T-helper 1 cell (primary cell): ENCODE measurements around the gene TEKTIP1.
"Not testable (repeated sequence)": the region's sequence is repeated elsewhere in the genome, so short reads cannot be mapped to it uniquely, and the experiment has no call there.

Experiments used
- DNase-seq, 5 donors: peaks; one replicate each; pipeline ENCODE4 v3.0.0-alpha.2; 2012 to 2020

TEKTIP1 gene

DNA sequence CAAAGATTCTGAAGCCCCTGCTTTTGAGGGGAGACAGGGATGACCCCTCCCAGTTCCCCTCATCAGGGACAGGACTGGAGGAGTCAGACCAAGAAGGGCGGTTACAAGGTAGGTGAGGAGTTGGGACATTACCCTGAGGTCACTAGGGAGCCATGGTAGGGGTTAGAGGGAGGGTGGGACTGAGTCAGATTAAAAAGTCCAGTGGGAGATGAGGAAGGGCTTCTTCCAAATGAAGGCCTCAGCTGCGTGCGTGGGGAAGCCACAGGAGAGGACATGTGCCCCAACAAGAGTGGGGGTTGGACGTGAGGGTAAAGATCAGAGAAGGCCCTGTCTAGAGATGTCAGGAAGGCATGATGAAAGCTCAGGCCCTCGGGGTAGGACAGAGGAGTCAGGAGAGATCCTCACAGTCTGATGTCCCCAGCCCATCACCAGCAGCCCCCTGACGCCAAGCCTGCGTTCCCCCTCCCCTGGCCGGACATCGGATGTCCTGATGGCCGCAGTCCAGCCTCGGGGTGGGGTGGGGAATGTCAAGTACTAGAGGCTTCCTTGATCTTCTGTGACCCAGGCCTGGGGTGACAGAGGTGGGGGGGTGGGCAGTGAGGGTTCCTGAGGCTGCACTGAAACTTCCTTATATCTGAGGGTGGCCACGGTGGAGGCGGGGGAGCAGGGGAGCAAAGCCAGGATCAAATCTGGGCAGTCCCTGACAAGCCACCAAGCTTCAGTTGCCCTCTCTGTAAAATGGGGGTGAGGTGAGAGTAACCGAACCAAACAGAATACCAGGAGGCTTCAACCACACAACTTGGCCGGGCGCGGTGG, 24.9 kb downstream of the TEKTIP1 start:
- DNase-seq, result no peak

DNA sequence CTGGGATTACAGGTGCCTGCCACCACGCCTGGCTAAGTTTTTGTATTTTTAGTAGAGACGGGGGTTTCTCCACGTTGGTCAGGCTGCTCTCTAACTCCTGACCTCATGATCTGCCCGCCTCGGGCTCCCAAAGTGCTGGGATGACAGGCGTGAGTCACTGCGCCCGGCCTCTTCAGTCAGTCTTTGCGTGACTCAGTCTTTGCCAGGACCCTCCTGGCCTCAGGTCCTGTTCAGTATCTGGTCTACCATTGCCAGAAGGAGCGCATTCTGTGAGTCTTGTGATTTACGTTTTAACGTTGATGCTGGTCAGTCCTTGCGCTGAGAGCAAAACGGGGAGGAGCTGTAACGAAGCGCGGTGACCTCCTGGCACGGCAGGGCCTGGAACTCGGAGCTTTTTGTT, 26.2 kb downstream of the TEKTIP1 start:
- DNase-seq, result no peak

DNA sequence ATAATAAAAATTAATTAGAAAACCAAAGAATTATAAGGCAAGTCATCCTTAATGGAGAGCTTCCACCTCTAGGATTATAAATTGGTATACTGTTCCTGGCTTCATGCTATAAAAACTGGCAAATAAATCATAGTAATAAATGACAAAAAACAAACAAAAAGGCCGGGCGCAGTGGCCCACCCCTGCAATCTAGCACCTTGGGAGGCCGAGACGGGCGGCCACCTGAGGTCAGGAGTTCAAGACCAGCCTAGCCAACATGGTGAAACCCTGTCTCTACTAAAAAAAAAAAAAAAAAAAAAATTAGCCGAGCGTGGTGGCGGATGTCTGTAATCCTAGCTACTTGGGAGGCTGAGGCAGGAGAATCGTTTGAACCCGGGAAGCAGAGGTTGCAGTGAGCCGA, 31.1 kb downstream of the TEKTIP1 start:
- DNase-seq, result not testable (repeated sequence)

DNA sequence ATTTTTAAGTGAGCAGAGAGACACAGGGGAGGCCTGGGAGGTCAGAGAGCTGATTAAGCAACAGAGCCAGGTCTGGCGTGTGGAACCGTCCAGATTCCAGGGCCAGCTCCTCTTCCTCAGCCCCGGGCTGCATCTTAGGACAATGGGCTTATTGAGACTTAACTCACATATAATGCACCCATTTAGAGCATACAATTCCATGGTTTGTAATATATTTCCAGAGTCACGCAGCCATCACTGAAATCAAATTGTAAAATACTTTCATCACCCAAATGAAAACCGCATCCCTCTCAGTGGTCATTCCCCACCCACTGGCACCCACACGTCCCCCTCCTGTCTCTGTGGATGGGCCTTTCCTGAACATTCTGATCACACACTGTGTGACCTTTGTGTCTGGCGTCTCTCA, 31.6 kb downstream of the TEKTIP1 start:
- no peak for DNase-seq

DNA sequence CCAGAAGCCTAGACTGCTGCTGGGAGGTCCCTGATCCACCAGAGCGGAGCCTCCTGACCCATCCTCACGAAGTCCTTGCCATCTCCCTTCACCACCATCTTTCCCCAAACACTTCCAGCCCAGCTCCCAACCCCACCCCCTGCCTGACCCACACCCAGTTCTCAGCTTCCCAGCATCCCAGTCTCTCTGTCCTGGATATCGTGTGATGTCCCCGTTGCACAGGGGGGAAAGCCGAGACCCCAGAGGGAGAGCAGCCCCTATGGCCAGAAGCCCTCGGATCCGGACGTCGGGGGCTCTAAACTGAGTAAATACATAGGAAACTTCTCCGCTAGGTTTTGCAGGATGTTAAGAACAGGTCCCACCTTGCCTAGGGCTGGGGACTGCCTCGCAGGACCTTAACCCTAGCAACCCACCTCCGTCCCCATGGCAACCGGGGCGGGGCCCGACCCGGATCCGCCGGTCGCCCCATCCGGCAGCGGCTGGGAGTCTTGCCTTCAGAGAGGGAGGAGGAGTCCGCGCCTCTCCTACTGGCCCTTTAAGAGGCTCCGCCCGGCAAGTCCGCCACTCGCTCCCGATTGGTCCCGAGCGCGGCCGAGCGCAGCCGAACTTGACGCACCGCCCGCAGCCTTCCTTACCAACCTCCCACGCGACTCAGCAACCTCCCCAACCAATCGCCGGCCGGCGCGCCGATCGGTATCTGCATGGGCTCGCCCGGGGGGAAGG, 33.3 kb downstream of the TEKTIP1 start:
- DNase-seq, result peak; percentile 99 to 100 (median 99)

DNA sequence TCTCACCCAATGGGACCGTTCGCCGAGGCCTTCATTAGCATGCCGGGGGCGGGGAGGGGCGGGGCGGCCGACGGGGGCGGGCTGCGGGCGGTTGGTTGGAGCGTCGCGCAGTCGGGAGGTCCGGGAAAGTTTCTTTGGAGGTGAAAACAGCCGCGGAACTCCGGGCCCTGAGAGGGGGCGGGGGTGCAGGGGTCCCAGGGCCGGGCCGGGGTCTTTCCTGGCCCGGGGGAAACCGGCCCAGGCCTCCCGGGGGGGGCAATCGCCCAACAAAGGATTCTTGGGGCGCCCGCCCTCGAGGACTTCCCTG, 33.8 kb downstream of the TEKTIP1 start, which contains the start of gene HMG20B:
Gene HMG20B, plus strand, starts transcription at position 90 of the 307 bp plus-strand sequence. CDS start 366 bp downstream, outside the sequence.
- DNase-seq, result no peak

DNA sequence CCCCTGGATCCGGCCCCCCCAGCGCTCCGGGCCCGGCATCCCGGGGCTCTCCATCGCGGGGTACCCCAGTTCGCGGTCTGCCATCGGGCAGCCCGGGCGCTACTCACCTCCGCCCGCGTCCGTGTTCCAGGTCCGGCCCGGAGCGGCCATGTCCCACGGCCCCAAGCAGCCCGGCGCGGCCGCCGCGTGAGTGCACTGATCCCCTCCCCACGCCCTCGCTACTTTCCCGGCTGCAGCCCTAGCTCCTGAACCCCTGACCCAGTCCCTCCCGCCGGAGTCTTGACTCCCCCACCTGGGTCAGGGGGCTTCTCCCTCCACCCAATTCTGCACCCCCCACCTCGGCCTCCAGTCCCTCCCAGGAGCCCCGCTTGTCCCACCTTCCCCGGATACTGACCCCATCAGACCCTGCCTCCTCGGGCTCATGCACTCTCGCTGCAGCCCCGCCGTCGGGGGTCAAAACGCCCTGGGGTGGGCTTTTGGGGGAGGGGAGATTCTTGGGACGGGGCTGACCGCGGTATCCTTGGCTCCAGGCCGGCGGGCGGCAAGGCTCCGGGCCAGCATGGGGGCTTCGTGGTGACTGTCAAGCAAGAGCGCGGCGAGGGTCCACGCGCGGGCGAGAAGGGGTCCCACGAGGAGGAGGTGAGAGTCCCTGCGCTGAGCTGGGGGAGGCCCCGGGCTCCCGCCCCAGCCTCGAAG, 34.3 kb downstream of the TEKTIP1 start:
- peak in 1 of 5 donors; percentile 33 for DNase-seq

DNA sequence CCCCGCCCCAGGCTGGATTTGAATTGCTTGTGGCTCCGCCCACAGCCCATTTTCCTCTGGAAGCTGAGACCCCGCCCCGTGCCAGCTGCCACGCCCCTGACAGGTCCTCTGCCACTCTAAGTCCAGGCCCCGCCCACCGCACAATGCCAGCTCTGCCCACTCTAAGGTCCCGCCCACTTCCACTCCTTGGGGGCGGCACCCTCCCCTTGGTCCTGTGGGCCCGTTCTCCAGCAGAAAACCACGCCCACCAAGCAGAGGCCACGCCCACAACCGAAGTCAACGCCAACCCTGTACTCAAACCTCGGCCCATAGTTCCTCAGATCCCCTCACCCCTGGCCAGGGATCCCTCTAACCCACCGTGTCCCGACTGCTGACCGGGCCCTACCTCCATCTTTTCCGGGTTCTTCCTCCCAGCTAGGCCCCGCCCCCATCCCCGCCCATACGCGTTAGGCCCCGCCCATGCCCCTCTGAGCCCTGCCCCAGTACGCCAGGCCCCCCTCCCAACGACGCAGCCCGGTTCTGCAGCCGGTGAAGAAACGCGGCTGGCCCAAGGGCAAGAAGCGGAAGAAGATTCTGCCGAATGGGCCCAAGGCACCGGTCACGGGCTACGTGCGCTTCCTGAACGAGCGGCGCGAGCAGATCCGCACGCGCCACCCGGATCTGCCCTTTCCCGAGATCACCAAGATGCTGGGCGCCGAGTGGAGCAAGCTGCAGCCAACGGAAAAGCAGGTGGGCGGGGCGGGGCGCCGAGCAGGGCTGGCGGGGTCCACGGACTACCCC, 35.1 kb downstream of the TEKTIP1 start:
- peak; percentile 67 to 92 (median 76) for DNase-seq

DNA sequence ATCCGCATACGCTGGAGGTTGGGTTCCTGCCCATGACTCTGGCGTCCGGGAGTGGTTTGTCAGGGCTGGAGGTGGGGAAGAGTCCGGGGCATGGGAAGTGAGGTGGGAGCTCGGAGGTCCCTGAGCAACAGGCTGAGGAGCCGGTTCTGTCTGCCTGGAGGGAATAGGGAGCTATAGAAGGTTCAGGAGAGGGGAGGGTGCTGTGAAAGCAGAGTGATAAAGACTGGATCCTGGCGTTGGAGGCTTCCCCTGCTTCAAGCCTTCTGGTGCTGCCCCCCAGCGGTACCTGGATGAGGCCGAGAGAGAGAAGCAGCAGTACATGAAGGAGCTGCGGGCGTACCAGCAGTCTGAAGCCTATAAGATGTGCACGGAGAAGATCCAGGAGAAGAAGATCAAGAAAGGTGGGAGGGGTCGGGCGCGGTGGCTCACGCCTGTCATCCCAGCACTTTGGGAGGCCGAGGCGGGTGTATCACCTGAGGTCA, 36.3 kb downstream of the TEKTIP1 start:
- no peak for DNase-seq

DNA sequence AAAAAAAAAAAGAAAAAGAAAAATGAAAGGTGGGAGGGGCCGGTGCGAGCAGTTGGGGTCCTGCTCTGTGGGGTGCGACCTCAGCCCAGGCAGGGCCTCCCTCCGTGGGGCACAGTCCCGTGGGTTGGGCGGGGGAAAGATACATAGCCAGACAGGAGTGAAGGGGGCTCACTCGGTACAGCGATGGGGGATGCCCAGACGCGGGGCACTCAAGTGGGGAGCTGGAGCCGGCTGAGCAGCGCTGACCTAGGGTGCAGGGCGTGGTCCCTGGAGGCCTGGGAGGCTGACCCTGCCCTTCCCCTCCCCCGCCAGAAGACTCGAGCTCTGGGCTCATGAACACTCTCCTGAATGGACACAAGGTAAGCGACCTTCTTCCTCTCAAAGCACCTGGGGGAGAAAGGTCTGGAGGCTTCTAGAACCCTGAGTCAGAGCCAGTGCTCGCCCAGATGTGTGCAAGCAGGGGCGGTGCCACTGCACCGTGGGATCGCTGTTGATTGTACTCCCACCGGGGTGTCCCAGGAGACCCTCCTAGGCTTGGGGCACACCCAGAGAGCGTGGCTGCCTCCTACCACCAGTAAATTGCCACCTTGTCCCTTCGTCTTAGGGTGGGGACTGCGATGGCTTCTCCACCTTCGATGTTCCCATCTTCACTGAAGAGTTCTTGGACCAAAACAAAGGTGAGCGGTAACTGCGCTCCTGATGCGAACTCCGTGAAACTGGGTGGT, 37.1 kb downstream of the TEKTIP1 start:
- DNase-seq, result no peak

DNA sequence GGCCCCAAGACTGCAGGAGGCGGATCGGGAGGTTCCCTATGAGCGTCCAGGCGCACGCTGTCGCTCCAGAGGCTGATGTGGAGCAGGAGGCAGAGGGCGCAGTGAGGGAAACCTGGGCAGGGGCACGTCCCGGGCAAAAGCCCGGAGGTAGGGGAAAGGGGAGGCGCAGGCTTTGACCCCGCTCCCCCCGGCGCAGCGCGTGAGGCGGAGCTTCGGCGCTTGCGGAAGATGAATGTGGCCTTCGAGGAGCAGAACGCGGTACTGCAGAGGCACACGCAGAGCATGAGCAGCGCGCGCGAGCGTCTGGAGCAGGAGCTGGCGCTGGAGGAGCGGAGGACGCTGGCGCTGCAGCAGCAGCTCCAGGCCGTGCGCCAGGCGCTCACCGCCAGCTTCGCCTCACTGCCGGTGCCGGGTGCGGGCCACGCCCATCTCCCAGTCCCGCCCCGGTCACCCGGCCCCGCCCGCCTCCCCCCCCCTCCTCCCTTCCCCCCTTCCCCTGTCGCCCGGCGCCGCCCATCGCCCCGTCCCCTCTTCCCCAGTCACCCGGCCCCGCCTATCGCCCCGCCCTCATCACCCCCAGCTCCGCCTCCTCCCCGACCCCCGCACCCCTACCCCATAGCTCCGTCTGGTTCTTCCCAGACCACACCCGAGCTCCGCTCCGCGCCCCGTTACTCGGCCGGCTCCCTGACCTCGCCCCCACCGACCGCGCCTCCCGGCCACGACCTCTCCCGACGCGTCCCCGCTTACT, 37.9 kb downstream of the TEKTIP1 start:
- DNase-seq, result no peak

DNA sequence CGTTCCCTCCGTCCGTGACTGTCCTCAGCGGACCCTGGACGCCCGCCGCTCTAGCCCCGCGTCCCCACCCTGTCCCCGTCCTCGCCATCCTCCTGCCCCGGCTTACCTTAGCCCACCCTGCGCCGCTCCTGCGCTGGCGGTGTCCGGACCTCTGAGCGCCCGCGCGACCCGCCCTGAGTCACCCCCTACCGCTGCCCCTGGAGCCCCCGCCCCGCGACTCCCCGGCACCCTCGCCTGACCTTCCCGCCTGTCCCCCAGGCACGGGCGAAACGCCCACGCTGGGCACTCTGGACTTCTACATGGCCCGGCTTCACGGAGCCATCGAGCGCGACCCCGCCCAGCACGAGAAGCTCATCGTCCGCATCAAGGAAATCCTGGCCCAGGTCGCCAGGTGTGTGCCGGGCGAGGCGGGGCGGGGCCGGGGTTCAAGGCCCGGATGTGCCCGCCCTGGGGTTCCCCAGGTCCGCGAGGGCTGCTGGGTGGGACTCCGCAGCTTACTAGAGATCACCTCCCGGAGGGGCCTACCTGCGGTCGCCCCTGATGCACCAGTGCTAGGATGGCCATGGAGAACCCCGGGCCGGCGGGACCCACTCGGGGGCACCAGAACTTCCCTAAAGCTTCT, 38.9 kb downstream of the TEKTIP1 start:
- DNase-seq, result no peak

DNA sequence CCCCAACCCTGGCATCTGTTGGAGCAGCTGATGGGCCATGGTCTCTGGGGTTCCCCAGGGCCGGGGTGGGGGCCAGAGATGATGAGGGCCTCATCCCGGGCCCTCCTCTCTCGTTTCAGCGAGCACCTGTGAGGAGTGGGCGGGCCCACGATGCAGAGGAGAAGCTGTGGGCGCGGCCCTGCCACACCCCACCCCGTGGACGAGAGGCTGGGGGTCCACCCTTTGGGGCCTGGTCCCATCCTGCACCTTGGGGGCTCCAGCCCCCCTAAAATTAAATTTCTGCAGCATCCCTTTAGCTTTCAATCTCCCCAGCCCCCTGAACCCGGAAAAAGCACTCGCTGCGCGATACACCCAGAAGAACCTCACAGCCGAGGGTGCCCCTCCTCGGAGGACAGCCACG, 39.4 kb downstream of the TEKTIP1 start:
- no peak for DNase-seq

DNA sequence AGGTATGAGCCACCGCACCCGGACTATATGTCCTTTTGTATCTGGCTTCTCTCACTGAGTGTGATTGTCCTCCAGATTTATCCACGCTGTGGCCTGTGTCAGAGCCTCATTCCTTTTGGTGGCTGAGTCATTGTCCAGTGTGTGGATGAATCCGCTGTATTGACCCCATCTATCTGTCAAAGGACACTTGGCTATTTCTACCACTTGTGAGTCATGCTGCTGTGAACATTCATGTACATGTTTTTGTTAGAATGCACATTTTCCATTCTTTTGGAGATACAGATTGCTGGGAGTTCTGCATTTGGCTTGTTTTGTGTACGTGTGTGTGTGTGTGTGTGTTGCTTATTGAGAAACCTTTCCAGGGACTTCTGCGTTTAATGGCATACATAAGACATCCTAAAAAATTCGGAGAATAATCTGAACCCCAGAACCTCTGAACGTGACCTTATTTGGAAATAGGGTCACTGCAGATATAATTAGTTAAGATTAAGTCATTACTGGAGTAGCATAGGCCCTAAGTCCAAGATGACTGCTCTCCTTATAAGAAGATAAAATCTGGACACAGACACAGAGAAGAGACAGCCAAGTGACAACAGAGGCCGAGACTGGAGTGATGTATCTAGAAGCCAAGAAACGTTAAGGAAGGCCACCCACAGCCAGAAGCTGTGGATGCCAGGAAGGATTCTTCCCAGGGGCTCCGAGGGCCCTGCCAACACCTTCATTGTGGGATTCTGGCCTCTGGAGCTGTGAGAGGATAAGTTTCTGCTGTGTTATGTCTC, 41.4 kb downstream of the TEKTIP1 start:
- DNase-seq, result no peak

DNA sequence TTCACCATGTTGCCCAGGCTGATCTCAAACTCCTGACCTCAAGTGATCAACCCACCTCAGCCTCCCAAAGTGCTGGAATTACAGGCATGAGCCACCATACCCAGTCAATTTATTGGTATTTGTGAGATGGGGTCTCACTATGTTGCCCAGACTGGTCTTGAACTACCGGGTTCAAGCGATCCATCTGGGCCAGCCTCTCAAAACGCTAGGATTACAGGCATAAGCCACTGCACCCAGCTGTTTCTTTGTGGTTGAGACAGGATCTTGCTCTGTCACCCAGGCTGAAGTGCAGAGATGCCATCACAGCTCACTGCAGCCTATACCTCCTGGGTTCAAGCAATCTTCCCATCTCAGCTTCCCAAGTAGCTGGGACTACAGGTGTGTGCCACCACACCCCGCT, 42.8 kb downstream of the TEKTIP1 start:
- DNase-seq, result not testable (repeated sequence)

DNA sequence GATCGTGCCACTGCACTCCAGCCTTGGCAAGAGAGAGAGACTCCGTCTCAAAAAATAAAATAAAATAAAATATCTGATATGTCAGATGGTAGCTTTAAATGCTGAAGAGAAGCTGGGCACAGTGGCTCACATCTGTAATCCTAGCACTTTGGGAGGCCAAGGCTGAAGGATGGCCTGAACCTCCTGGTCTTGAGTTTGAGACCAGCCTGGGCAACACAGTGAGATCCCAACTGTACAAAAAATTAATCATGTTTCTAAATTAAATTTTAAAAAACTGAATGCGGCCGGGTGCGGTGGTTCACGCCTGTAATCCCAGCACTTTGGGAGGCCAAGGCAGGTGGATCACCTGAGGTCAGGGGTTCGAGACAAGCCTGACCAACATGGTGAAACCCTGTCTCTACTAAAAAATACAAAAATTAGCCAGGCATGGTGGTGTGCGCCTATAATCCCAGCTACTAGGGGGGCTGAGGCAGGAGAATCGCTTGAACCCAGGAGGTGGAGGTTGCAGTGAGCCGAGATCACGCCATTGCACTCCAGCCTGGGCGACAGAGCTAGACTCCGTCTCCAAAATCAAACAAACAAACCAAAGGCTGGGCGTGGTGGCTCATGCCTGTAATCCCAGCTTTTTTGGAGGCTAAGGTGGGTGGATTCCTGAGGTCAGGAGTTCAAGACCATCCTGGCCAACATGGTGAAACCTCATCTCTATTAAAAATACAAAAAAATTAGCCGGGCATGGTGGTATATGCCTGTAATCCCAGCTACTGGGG, 45.2 kb downstream of the TEKTIP1 start:
- not testable (repeated sequence) for DNase-seq

DNA sequence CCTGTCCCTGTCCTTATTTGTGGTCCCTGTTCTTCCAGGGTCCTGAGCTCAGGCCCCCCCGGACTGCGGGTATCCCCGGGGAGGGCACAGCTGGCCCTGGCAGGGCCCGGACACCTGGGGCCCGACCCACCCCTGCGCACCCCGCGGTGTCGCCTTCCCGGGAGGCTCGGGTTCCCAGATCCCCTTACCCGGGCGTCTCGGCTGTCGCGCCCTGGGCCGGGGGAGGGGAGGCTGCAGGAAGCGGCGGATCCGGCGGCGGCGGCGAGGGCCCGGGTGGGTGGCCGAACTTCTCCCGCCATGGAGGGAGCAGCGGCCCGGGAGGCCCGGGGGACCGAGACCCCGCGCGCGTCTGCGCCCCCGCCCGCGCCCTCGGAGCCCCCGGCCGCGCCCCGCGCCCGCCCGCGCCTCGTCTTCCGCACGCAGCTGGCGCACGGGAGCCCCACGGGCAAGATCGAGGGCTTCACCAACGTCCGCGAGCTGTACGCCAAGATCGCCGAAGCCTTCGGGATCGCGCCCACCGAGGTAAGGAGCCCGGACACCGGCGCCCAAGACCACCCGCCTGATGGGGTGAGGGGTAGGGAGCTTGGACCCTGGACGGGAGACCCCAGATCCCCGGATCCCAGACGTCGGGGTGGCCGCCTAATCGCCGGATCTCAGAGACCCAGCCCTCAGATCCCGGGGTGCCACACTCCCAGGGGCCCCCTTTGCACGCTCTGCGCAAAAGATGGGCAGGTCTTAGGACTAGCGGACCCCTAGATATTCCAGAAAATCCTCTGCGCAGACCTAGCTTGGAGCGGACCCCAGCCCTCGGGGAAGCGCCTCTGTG, 46.5 kb downstream of the TEKTIP1 start, which contains the start of gene GIPC3:
Gene GIPC3, plus strand, starts transcription at position 178 of the 826 bp plus-strand sequence. Its CDS starts 120 bp downstream, at position 298.
- DNase-seq, result no peak

DNA sequence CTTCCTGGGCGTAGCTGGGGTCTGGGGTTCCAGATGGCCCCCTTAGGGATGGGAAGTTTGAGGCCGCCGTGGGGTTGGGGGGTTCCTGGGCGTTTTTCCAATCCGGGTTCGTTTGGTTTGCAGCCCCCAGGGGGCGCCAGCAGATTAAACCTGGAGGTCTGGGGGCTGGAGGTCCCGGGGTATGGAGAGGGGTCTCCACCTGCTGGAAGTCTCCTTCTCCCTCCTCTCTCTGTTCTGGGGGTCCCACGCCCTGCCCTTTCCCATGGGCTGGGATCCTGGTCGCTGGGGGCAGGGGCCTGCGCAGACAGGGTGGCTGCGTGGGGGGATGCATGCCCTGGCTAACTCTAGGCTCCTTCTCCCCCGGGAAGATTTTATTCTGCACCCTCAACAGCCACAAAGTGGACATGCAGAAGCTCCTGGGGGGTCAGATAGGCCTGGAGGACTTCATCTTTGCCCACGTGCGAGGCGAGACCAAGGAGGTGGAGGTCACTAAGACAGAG, 47.2 kb downstream of the TEKTIP1 start:
- peak in 1 of 5 donors; percentile 23 for DNase-seq
